CD4-positive, alpha-beta T cell treated with Interleukin-6 at 100 ng/mL for 8 hours (primary cell): ENCODE results near the gene THADA.

ENCODE experiments used
- DNase-seq: peaks from one replicate; pipeline ENCODE4 v3.0.0-alpha.2; 2020; ENCODE audit warnings: mixed read lengths, low spot score

The THADA gene

DNA sequence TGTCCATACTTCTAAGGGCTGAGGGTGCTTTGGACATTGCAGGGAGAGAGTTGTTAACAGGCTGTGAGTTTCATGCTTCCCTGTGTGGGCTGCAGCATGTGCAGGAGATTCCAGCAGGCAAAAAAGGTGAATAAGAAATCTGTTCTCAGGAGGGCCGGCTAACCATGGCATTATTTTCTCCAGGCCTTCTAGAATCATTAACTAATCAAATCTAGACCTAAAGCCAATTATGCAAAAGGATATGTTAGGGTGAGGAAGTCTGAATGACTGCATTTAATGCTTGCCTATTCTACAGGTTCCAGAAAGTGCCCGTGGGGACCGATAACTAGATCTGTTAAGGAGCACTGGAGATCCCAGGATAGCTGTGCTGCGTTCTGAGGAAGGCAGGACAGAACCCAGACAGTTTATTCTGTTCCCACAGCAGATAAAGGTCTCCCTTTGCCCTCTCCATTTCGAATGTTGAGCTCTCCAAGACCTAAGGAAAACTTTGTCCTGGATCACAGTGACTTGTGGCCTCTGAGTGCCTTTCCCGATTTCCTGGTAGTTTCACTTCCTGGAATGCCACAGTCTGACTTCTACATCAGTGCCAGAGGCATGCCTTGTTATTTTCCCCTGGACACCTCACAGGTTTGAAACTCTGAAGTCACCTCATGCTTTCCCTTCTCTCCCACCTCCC, 319.4 kb downstream of the THADA start:
- no peak for DNase-seq

DNA sequence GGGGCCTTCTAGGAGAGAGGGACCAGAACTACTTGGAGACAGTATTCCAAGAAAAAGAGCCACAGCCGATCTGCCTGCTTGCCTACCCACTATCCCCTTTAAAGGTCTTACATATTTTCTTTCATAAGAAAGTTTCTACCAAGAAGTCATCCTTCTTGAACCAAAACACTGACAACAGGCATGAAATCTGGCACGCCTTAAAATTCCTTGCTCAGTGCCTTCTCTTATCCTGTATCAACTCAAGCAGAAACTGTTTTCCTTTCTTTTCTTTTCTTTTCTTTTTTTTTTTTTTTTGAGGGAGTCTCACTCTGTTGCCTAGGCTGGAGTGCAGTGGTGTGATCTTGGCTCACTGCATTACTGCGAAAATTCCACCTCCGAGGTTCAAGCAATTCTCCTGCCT, 321.1 kb downstream of the THADA start:
- no peak for DNase-seq

GRCh38 chr2:43274055-43274454, 321.8 kb downstream of the THADA start:
- no peak for DNase-seq

DNA sequence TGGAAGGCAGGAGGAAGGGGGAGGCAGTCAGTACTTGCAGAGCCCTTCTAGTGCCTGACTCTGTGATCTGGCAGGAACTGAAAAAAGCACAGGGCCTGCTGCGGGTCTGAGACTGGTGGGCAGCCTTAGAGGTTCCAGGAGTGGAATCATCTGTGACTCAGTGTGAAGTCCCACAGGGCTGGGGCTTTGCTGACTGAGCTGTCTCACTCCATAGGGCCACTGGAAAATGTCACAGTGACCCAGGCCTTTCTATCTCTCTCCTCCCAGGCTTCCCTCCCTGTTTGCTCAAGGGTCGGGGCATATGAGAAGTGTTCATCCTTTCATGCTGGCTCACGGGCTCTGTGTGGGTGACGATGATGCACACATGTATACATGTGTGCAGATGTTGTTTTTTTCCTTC, 322.3 kb downstream of the THADA start:
- DNase-seq: no peak

GRCh38 chr2:43270930-43271615, 324.8 kb downstream of the THADA start:
- no peak for DNase-seq

DNA sequence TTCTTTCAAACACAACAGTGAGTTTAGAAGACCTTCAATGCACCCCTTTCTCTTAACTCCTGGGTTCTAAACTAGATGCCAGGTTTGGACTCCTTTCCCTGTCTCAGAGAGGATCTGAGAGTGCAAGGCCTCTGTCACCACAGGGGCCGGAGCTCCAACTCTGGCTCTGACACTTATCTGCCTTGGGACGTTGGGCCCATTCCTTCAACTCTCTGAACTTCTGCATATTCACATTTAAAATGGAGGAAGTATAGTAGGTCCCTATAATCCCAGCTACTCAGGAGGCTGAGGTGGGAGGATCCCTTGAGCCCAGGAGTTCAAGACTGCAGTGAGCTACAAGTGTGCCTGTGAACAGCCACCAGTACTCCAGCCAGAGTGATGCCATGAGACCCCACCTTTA, 325.4 kb downstream of the THADA start:
- DNase-seq: no peak

DNA sequence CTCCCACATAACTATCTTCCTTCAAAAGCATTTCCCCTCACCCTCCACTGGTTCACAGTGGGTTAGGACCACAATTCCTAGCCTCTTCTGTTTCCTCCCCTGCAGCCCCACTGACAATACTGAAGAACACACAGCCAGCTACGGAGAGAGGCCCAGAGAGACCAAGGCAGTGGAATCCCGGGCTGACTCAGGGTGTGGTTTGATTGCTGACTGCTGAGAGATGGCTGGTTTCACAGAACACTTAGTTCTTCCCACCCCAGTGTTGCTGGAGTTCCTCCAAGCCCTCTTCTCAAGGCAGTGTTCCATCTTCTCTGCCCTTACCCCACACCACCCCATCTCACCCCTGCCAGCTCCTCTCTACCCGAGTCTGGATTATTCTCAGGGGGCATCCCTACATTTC, 326.1 kb downstream of the THADA start:
- no peak for DNase-seq

GRCh38 chr2:43269074-43269572, 326.7 kb downstream of the THADA start:
- no peak for DNase-seq

DNA sequence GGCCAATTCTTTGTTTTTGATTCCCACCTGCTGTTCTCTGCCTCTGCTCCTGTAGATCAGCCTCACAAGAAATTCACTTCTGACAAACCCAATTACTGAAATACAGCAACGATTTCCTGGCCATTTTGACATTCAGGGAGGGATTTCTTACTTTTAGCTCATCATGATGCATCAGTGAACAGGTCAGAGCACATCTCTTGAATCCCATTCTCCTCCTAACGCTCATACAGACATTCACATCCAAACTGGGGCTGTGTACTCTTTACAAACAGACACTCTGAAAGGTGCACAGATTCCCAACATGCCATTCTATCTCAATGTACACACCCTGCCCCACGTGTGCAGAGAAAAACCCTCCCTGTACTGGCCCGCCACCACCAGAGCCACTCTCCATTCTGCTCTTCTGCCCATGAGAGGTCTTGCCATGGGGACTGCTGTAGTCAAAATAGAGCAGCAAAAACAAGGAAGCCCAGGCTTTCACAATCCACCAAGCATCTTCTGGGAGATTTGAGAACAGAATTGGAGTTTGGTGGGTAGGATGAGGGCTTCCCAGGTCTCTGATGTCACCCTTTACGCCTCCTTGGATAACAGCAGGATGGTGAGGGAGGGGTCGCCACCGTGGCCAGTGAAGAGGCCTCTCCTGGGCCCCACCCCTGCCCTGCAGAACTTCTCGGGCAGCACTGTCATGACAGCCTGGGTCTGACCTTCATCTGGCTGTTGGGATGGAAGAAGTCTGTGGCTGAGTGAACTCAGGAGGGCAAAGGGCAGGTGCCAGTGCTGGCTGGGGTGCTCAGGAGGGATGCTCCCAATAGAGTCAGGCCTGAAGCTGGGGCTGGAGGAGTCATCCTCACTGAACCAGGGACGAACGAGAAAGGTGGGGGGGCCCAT, 327.5 kb downstream of the THADA start:
- no peak for DNase-seq

DNA sequence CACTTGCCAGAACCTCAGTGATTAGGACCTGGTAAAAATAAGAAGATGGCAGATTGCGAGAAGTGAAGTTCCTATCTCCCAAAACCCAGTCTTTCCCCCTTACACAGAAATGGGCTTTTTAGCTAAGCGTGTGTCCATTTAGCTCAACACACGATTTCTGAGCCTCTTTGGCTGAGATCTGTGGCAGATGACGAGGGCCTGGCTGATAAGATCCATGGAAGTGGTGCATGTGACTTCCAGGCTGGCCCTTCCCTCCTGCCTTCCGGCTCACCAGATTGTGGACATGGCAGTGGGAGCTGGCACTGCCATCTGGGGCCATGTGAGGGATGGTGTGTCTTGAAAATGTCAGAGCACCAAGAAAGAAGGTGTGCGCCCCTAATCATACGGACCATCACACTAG, 328.5 kb downstream of the THADA start:
- no peak for DNase-seq

DNA sequence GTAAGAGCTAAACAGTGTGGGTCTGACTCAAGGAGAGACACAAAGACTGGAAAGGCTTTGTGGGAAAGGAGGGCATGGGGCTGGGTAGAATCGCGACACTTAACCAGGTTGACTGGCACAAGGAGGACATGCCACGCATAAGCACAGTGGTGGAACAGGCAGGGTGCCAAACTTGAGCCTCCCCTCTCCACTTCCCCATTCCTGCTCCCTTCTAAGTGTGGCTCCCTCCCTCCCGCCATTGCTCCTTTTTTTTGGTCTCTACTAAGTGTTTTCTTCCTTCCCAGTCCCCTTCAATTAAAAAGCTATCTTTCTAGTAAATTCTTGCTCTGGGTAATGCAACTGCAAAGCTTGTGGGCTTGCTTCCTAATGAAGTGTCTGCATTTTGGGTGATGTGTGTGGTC, 329.1 kb downstream of the THADA start:
- DNase-seq: no peak

GRCh38 chr2:43265421-43265820, 330.4 kb downstream of the THADA start:
- no peak for DNase-seq

GRCh38 chr2:43265001-43265400, 330.8 kb downstream of the THADA start:
- DNase-seq: no peak

DNA sequence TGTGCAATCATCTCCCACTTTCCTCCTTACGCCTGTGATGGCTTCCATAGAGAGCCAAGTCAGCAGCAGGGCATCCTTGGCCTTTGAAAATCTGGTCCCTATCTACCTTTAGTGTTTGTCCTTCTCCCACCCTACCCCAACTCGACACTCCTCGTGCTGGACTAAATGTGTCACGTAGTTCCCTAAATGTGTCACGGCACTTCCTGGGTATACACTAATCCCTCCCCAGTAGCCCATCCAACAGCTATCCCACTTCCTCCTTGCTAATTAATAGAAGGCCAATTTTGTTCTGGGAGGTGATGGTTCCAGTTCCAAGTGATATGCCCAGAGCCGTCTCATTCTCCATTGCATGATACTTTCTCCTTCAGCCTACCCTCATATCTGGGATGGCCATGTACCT, 332.9 kb downstream of the THADA start:
- no peak for DNase-seq

DNA sequence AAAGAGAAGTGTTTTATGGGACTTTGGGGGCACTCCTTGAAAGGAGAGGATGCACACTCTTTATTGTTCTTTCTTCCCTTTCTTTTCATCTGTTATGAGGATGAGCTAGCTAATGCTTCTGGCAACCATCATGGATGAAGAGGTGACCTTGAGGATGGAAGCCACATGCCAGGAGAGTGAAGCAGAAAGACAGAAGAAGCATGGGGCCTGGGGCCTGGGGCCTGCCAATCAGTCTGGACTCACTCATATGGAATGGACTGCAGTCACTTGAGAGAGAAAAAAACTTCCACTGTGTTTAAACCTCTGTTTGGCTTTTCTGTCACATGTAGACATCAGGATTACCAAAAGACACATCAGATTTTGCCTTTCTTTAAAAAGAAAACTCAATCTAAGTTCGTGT, 333.6 kb downstream of the THADA start:
- DNase-seq: no peak

- no peak for DNase-seq
Measured at GRCh38 chr2:43259512-43259911, 336.3 kb downstream of the THADA start.

DNA sequence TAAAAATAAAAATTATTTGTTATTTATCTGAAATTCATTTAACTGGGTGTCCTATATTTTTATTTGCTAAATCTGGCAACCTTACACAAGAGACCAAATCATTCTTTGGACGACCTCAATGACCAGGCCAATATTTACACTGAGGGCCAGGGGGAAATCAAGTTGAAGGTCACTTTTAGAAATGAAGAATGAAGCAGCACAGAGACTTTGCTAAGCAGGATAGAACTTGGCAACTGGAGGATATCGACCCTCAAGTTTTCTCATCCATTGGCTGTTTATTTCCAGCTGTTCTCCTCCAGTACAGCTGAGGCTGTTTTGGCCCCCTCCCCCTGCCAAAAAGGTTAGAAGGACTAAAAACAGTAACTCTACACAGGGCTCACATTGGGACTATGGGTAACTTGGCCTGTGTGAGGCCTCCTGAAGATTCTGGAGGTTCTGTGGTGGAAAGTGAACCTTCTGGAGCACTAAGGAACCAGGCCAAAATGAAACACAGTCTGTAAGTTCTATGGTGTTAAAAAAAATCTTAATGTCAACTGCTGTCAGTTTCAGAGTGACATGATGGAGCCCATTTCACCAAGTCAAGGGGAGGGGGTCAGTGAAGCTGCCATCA, 337.2 kb downstream of the THADA start:
- DNase-seq: no peak

DNA sequence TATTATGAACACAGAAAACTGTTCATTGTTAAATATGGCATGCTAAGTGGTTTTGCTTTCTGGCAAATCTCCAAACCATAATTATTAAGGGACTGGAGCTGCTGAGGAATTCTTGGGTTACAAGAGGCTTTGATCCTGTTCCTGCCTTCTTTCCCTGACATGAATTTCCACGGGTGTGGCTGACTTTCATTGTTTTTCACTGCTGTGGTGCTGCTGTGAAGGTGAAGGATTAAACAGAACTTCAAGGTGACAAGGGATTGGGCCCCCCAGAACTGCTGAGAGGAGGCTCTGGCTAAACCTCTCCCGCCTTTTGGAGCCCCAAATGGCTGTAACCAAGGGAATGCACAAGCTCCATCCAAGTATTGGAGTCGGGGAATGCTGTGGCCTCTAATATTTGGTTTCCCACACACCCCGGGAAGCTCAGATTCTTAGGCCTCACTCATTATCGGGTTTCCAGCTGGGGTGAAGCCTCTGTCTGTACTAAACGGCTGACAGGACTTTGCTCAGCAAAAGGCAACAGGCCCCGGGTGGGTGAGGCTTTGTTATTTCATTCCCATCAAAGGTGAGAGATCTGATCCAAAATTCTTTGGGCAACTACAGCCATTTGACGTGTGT, 340.4 kb downstream of the THADA start:
- no peak for DNase-seq

DNA sequence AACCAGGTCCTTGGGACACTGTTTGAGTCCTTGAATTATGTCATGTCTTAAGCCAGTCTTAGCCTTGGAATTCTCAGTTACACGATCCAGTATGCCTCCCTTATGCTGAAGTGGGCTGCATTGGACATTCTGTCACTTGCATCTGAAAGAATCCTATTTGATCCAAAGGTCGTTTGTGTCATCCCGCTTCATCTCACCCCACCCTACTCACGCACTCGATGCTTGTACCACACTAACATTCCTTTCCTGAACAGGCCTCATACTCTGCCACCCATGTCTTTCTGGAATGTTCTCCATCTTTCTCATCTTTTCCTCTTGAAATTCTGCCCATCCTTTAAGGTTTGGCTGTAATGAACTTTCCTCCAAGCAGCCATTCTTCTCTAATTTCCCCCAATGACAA, 341.5 kb downstream of the THADA start:
- no peak for DNase-seq

- no peak for DNase-seq
Measured at GRCh38 chr2:43251171-43251731, 344.6 kb downstream of the THADA start.

DNA sequence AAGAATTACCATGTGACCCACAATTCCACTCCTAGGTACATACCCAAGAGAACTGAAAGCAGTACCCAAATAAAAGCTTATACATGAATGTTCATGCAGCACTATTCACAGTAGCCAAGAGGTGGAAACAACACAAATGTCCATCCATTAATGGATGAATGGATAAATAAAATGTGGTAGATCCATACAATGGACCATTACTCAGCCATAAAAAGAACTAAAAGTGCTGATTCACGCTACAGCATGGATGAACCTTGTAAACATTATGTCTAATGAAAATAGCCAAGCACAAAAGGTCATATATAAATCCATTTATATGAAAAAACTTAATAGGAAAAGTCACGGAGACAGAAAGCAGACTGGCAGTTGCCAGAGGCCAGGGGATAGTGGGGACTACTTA, 345.8 kb downstream of the THADA start:
- DNase-seq: no peak

GRCh38 chr2:43248621-43249020, 347.2 kb downstream of the THADA start:
- DNase-seq: no peak
